Astrocyte of the spinal cord (primary cell): ENCODE measurements around the gene SPCS1.

Experiments used
- DNase-seq: peaks from one replicate; pipeline ENCODE4 v3.0.0; 2011; ENCODE audit warnings: low read depth, low spot score
- H3K4me3 ChIP-seq: 2 replicates; pipeline ENCODE4 v1.5.1; 2011; ENCODE audit warnings: low read depth, mild to moderate bottlenecking, low read length, moderate library complexity
- in situ Hi-C: cut with HindIII; loops from 2 replicates; pipeline ENCODE4 v1.10.0; 2017; ENCODE audit warnings: low sequenced_read_pairs
- TF ChIP-seq, protein P1 (sequence below): IDR thresholded peaks from 2 replicates; pipeline ENCODE4 v1.5.1; 2012; ENCODE audit warnings: low read depth, mild to moderate bottlenecking, low read length, inconsistent platforms

SPCS1 gene

DNA sequence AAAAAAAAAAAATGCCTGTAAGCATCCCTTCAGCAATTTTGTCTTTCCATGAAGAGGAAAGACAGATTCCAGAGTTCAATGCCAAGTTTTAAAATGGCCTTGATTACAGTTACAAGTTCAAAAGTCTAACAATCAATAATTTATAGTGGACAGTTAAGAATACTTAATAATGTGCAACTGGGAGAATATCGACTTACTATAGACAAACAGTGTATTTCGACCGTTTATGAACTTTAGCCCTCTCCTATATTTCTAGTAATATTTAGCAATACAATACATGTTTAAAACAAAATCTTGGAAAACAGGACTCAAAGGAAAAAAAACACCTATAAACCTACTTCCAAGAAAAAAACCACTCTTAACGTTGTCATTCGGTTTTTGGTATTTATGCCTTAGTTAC is 21.7 kb upstream of the SPCS1 start:
- TF ChIP-seq, protein P1, sequence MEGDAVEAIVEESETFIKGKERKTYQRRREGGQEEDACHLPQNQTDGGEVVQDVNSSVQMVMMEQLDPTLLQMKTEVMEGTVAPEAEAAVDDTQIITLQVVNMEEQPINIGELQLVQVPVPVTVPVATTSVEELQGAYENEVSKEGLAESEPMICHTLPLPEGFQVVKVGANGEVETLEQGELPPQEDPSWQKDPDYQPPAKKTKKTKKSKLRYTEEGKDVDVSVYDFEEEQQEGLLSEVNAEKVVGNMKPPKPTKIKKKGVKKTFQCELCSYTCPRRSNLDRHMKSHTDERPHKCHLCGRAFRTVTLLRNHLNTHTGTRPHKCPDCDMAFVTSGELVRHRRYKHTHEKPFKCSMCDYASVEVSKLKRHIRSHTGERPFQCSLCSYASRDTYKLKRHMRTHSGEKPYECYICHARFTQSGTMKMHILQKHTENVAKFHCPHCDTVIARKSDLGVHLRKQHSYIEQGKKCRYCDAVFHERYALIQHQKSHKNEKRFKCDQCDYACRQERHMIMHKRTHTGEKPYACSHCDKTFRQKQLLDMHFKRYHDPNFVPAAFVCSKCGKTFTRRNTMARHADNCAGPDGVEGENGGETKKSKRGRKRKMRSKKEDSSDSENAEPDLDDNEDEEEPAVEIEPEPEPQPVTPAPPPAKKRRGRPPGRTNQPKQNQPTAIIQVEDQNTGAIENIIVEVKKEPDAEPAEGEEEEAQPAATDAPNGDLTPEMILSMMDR = no peak
- in situ Hi-C loops = no loop called here

GRCh38 chr3:52685285-52685708 is 20.6 kb upstream of the SPCS1 start:
- TF ChIP-seq, protein P1 = no peak
- in situ Hi-C loops = no loop called here
- peak; percentile 60 for DNase-seq
- H3K4me3 ChIP-seq = peak overlapping the region; percentile 91

More for the DNA sequence above, 21.7 kb upstream of the SPCS1 start:
- H3K4me3 ChIP-seq = peak overlapping the region; percentile 91
- DNase-seq = no peak

DNA sequence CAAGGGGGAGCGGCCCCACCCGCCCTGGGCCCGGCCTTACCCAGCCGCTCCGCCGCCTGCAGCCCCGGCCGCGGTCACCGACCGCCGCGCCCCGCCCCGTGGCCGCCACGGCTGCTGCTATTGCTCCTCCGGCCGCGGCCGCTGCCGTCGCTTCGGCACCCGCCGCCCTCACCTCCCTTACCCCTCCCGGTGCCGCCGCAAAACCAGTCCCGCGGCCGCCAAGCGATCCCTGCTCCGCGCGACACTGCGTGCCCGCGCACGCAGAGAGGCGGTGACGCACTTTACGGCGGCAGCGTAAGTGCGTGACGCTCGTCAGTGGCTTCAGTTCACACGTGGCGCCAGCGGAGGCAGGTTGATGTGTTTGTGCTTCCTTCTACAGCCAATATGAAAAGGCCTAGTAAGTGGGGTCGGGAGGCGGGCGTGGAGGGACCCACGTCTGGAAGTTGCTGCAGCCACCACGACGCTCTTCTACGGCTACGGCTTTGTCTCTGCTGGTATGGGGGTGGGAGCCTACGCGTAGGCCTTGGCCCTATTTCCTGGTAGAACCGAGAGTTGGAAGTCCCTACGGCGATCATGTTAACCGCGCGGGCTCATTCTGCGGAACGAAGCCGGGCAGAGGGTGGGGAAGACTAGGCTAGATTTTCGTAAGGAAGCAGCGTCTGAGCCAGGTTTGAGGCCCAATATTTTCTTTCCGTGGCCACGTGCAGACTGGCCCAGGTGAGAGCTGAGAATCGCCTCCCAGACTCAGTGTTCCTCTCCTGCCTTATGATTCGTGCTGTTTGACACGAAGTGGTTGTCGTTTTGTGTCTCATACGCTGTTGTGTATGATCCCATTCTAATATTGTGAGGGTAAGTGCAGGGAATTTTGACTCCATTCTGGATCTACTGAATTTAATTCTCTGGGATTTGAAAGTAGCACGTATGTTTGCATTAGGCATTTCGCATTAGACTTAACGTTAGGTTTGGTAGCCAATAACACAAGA is 19.9 kb upstream of the SPCS1 start, which contains the start of the genes GNL3 and PBRM1:
Gene GNL3 (plus strand): TSS at position 324 of the 983 bp plus-strand sequence. CDS start 61 bp downstream, at position 385.
Gene PBRM1 (minus strand): TSS at position 205 of the 983 bp plus-strand sequence.
- DNase-seq = peak; percentile 98
- peak within 1 kb of the TSS; percentile 91 for H3K4me3 ChIP-seq
- in situ Hi-C loops = no loop called here
- TF ChIP-seq, protein P1 = no peak

DNA sequence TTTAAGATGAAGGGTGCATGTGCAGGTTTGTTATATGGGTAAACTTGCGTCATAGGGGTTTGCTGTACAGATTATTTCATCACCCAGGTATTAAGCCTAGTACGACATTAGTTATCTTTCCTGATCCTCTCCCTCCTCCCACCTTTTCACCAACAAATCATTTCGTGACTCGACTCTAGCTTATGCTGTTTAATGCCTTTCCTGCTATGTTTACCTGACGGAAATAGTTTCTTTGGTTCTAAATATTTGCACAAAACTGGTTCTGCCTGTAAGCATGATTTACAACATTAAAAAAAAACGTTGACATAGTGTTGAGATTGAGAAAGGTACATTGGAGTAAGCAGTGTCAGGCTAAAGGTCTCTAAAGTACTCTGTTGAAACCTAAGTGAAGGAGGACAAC is 17.6 kb upstream of the SPCS1 start:
- in situ Hi-C loops = no loop called here
- TF ChIP-seq, protein P1 = no peak
- no peak overlapping the region for H3K4me3 ChIP-seq
- no peak for DNase-seq

- in situ Hi-C loops = no loop called here
- DNase-seq = no peak
- H3K4me3 ChIP-seq = no peak overlapping the region
- TF ChIP-seq, protein P1 = no peak
Observed at GRCh38 chr3:52689151-52689550, 16.8 kb upstream of the SPCS1 start.

- no peak overlapping the region for H3K4me3 ChIP-seq
- DNase-seq = no peak
- in situ Hi-C loops = no loop called here
- TF ChIP-seq, protein P1 = no peak
Observed at GRCh38 chr3:52690560-52690959, 15.3 kb upstream of the SPCS1 start.
